NCI-H446 treated with DMSO at 0.1 percent for 48 hours (cell line): ENCODE data around the gene C18orf32.
"Not testable (repeated sequence)": the region's sequence is repeated elsewhere in the genome, so short reads cannot be mapped to it uniquely, and the experiment has no call there.

Experiments used
- DNase-seq: peaks from one replicate; lab custom pipeline; 2025; lab: John Stamatoyannopoulos, UW

C18orf32 gene

GRCh38 chr18:49500201-49500921 lies 13.3 kb upstream of the C18orf32 start:
- no peak for DNase-seq

- DNase-seq: no peak
Measured at GRCh38 chr18:49499046-49499637, 12.1 kb upstream of the C18orf32 start.

- no peak for DNase-seq
Measured at GRCh38 chr18:49495480-49495879, 8.4 kb upstream of the C18orf32 start.

GRCh38 chr18:49495076-49495475 lies 8.0 kb upstream of the C18orf32 start:
- no peak for DNase-seq

GRCh38 chr18:49494660-49495059 lies 7.6 kb upstream of the C18orf32 start:
- no peak for DNase-seq

- DNase-seq: no peak
Measured at GRCh38 chr18:49492694-49493033, 5.6 kb upstream of the C18orf32 start.

GRCh38 chr18:49491857-49492693 lies 5.0 kb upstream of the C18orf32 start, which contains the start of gene RPL17:
Gene RPL17 (minus strand): TSS chr18:49492465.
- DNase-seq: peak; percentile 96

GRCh38 chr18:49491534-49491856 lies 4.5 kb upstream of the C18orf32 start:
- DNase-seq: no peak

- no peak for DNase-seq
Measured at GRCh38 chr18:49490246-49490762, 3.3 kb upstream of the C18orf32 start.

- DNase-seq: no peak
Measured at GRCh38 chr18:49487711-49488310, 777 bp upstream of the C18orf32 start.

GRCh38 chr18:49486606-49486952 lies 455 bp downstream of the C18orf32 start:
- DNase-seq: no peak

- no peak for DNase-seq
Measured at GRCh38 chr18:49486134-49486533, 900 bp downstream of the C18orf32 start.

- no peak for DNase-seq
Measured at GRCh38 chr18:49483198-49483597, 3.8 kb downstream of the C18orf32 start.

- no peak for DNase-seq
Measured at GRCh38 chr18:49481907-49482306, 5.1 kb downstream of the C18orf32 start.

- DNase-seq: no peak
Measured at GRCh38 chr18:49481317-49481716, 5.7 kb downstream of the C18orf32 start.

- no peak for DNase-seq
Measured at GRCh38 chr18:49479381-49480137, 7.5 kb downstream of the C18orf32 start.

GRCh38 chr18:49476664-49477411 lies 10.2 kb downstream of the C18orf32 start:
- DNase-seq: no peak

- not testable (repeated sequence) for DNase-seq
Measured at GRCh38 chr18:49474935-49475334, 12.1 kb downstream of the C18orf32 start.

GRCh38 chr18:49473721-49474120 lies 13.3 kb downstream of the C18orf32 start:
- DNase-seq: no peak

- DNase-seq: no peak
Measured at GRCh38 chr18:49472459-49472858, 14.6 kb downstream of the C18orf32 start.

GRCh38 chr18:49471532-49471931 lies 15.5 kb downstream of the C18orf32 start:
- no peak for DNase-seq
